ENCODE data around the gene LAMC3.

Gene LAMC3

GRCh38 chr9:131048820-131049219 lies 39.8 kb downstream of the LAMC3 start:
- DNase-seq: no peak

GRCh38 chr9:131049829-131050715 lies 41.1 kb downstream of the LAMC3 start:
- no peak for DNase-seq

- DNase-seq: no peak
These were observed 41.9 kb downstream of the LAMC3 start for GRCh38 chr9:131050831-131051230.

- no peak for DNase-seq
These were observed 42.9 kb downstream of the LAMC3 start for GRCh38 chr9:131051592-131052517.

GRCh38 chr9:131053896-131054295 lies 44.9 kb downstream of the LAMC3 start:
- DNase-seq: no peak

- no peak for DNase-seq
These were observed 48.0 kb downstream of the LAMC3 start for GRCh38 chr9:131056781-131057506.

- DNase-seq: no peak
These were observed 52.1 kb downstream of the LAMC3 start for GRCh38 chr9:131060900-131061630.

GRCh38 chr9:131062969-131063368 lies 54.0 kb downstream of the LAMC3 start:
- DNase-seq: no peak

GRCh38 chr9:131065599-131065998 lies 56.6 kb downstream of the LAMC3 start:
- no peak for DNase-seq

- no peak for DNase-seq
These were observed 58.7 kb downstream of the LAMC3 start for GRCh38 chr9:131067625-131068024.

GRCh38 chr9:131068076-131068816 lies 59.3 kb downstream of the LAMC3 start:
- no peak for DNase-seq

- DNase-seq: no peak
These were observed 60.7 kb downstream of the LAMC3 start for GRCh38 chr9:131069699-131070098.

- no peak for DNase-seq
These were observed 63.3 kb downstream of the LAMC3 start for GRCh38 chr9:131072107-131072870.

- no peak for DNase-seq
These were observed 63.9 kb downstream of the LAMC3 start for GRCh38 chr9:131072871-131073237.

GRCh38 chr9:131076347-131077195 lies 67.6 kb downstream of the LAMC3 start:
- DNase-seq: no peak

- no peak for DNase-seq
These were observed 69.7 kb downstream of the LAMC3 start for GRCh38 chr9:131078427-131079366.

- DNase-seq: no peak
These were observed 71.6 kb downstream of the LAMC3 start for GRCh38 chr9:131080589-131080988.

- DNase-seq: no peak
These were observed 72.9 kb downstream of the LAMC3 start for GRCh38 chr9:131081868-131082267.
